Measurements from ENCODE around the gene AOX1. TPM values are rescaled to one million over a fixed set of nuclear protein-coding genes. Genes with fewer than 3 reads are reported as not detected.
A peak's percentile ranks its signal among the peaks of the same experiment; 100 is the strongest.

The AOX1 gene
- total RNA-seq, 1 donor from 2014 or later: 3.6 TPM

DNA sequence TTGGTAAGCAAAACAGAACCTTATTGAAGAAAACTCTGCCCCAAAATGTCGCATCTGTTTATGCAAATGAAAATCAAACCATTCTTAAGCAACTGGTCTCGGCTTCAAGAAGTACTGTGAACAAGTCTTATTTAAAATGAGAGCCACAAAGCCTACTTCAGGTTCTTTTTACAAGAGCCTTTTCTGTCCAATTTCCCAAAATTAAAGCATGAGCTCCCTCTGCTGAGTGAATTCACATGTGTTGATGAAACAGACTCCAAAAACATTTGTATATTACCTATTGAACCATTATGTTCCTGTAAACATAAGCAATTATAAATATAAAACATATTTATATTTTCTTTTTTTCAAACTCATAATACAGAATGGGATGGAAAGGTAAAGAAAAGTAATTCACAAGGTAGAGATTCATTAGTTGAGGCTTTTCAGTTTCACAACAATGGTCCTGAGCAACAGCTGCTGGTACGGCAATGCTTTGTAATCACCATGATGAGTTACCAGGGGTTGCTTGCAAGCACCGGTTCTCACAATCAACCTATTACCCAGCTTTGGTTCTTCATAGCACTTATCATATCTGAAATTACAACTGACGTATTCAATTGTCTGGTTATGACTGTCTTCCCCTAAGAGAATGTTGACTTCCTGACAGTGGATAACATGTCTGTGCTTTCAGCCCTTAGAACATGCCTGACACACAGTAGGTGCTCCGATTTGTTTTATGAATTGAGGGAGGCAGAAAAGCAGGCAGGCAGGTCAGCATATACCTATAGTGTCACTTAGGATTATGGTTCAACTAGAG, 117.5 kb downstream of the AOX1 start:
- DNase-seq: no peak
- intact Hi-C loops (cut with micrococcal nuclease): loop anchor here (5.0 kb wide), 1 partner anchor 126 kb away; no protein-coding TSS in a partner anchor
- TF ChIP-seq, protein P1, sequence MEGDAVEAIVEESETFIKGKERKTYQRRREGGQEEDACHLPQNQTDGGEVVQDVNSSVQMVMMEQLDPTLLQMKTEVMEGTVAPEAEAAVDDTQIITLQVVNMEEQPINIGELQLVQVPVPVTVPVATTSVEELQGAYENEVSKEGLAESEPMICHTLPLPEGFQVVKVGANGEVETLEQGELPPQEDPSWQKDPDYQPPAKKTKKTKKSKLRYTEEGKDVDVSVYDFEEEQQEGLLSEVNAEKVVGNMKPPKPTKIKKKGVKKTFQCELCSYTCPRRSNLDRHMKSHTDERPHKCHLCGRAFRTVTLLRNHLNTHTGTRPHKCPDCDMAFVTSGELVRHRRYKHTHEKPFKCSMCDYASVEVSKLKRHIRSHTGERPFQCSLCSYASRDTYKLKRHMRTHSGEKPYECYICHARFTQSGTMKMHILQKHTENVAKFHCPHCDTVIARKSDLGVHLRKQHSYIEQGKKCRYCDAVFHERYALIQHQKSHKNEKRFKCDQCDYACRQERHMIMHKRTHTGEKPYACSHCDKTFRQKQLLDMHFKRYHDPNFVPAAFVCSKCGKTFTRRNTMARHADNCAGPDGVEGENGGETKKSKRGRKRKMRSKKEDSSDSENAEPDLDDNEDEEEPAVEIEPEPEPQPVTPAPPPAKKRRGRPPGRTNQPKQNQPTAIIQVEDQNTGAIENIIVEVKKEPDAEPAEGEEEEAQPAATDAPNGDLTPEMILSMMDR (IDR thresholded peaks at IDR 0.05; ENCODE audit: borderline replicate concordance): peak; percentile 64
- no peak overlapping the region for H3K4me3 ChIP-seq
- no peaks in the 10 kb centered on the region for H3K27me3 ChIP-seq (ENCODE audit: low read depth)
- H3K9me3 ChIP-seq (replicated peaks): no peaks in the 10 kb centered on the region
- no peak overlapping the region for H3K27ac ChIP-seq (replicated peaks)
- H3K36me3 ChIP-seq: no peaks in the 10 kb centered on the region
- peaks cover 8% of the 10 kb centered on the region for H3K4me1 ChIP-seq

DNA sequence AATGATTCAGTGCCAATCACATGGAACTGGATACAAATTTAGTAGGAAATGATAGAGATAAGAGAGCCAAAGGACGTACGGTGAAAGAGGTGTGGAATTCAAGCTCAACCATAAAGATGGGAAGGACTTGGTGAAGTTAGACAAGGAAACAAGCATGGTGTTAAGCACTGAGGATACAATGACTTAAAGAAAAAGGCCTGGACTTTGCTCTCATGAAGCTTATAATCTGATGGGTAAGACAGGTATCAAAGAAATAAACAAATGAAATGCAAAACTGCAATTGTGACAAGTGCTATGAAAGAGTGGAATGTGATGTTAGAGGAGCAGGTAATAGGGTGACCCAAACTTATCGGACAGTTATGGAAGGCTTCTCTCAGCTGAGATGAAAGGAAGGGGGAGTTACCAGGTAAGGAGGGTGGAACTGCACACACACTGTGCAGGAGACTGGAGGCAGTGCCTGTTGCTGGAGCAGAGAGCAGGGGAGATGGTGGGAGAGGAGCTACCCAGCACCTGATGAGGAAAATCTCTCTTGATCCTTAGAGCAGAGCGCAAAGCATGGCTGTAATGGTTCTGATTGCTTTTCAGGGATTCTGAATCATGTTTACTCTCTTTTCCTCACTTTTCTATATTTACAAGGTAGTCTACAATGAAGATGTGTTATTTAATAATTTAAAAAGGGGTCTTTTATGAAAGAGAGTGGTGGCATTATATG, 118.3 kb downstream of the AOX1 start:
- Histone ChIP-seq H3K36me3 (no peaks in the 10 kb centered on the region), H3K9me3 (replicated peaks) (no peaks in the 10 kb centered on the region)
- intact Hi-C loops (cut with micrococcal nuclease): loop anchor here (5.0 kb wide), 1 partner anchor 127 kb away; no protein-coding TSS in a partner anchor

DNA sequence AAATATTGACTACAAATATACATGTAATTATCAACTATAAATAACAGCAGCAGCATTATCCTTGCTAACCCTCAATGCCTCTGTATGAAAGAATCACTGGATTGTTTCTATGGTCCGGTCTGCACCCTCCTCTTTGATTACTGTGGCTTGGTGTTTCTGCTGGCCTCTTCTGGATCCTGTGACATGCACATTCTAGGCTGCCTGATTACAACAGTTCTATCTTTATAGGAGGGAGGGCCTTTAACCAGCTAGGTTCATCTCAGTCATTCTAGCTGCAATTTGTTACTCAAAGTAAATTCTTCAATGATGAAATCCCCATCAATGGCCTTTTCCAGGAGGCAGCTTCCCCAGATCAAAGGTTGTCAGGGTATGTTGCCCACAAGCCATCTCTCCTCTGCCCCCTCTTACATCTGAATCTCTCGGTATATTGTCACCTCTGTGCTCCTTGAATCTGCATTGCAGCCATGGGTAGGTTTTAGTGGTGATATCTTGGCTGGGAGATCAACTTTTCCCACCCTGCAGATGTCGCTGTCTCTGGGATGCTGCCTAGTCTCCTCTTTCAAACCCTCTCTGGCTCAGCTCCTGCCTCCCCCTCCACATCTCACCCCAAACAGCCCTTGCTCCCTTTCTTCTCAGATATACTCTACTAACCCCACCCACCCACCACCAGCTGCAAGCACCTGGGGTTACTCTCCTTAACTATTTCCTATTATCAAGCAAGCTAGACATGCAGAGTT, 119.7 kb downstream of the AOX1 start:
- H3K9me3 ChIP-seq (replicated peaks): no peaks in the 10 kb centered on the region
- no peaks in the 10 kb centered on the region for H3K36me3 ChIP-seq
- no peak overlapping the region for H3K27ac ChIP-seq (replicated peaks)
- TF ChIP-seq, protein P1 (IDR thresholded peaks at IDR 0.05; ENCODE audit: borderline replicate concordance): no peak
- H3K27me3 ChIP-seq (ENCODE audit: low read depth): no peaks in the 10 kb centered on the region
- peak; percentile 21 for DNase-seq
- no peak overlapping the region for H3K4me3 ChIP-seq
- peaks cover 8% of the 10 kb centered on the region for H3K4me1 ChIP-seq
- intact Hi-C loops (cut with micrococcal nuclease): no loop called here

More for the DNA sequence above, 118.3 kb downstream of the AOX1 start:
- peaks cover 8% of the 10 kb centered on the region for H3K4me1 ChIP-seq
- no peak overlapping the region for H3K4me3 ChIP-seq
- H3K27me3 ChIP-seq (ENCODE audit: low read depth): no peaks in the 10 kb centered on the region
- no peak for DNase-seq
- TF ChIP-seq, protein P1 (IDR thresholded peaks at IDR 0.05; ENCODE audit: borderline replicate concordance): no peak
- no peak overlapping the region for H3K27ac ChIP-seq (replicated peaks)

DNA sequence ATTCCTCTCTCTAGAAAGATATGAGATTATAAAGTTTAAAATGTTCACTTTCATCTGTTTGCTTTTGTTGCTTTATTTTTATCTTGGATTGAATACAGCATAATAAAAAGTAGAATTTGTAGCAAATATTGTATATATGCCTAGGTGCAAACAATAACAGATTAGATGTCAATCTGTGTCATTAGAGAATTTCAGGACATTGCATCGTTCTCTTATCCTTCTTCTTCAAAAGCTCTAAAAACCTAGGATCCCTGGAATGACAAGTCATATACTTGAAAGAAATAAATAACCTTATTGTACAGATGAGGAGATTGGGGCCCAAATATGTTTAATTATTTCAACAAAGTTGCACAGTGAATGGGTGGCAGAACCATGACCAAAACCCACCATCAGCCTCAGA, 123.1 kb downstream of the AOX1 start:
- no peak for DNase-seq
- Histone ChIP-seq H3K4me3 (no peak overlapping the region), H3K27me3 (ENCODE audit: low read depth) (no peaks in the 10 kb centered on the region), H3K27ac (replicated peaks) (no peak overlapping the region), H3K36me3 (no peaks in the 10 kb centered on the region), H3K4me1 (peaks cover 14% of the 10 kb centered on the region), H3K9me3 (replicated peaks) (no peaks in the 10 kb centered on the region)
- TF ChIP-seq, protein P1 (IDR thresholded peaks at IDR 0.05; ENCODE audit: borderline replicate concordance): no peak
- intact Hi-C loops (cut with micrococcal nuclease): no loop called here

DNA sequence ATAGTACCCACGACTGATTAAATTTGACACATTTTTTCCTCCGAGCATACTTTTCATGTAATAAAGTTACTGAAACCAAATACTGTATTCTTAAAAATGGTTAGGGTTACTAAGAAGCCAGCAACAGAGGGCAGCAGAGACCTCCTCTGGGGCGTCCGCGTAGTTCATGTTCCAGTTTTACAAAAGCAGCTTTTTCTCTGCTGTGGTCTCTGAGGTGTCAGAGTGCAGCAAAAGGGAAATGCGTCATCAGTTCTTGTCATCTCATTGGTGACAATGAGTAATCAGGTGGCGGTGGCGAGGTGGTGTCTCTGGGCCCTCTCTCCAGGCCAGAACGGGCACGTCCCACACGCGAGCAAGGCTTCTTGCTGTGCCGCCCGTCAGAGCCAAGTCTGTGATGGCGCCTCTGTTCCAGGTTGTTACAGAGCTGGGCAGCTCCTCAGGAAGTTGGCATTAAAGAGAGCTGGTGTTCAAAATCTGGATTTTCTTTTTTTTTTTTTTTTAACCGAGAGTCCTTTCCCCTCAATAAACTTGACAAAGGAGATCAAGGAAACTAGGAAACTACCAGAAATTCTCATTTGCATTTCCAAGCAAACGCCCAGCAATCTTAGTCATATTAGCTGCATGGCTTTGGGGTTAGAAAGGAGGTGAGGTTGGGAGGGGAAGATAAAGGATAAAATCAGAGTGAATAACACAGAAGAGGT, 127.3 kb downstream of the AOX1 start:
- TF ChIP-seq, protein P1 (IDR thresholded peaks at IDR 0.05; ENCODE audit: borderline replicate concordance): peak; percentile 91
- peak overlapping the region; percentile 58 for H3K4me3 ChIP-seq
- no peaks in the 10 kb centered on the region for H3K9me3 ChIP-seq (replicated peaks)
- no peaks in the 10 kb centered on the region for H3K27me3 ChIP-seq (ENCODE audit: low read depth)
- peak overlapping the region; percentile 62 for H3K27ac ChIP-seq (replicated peaks)
- peak; percentile 78 for DNase-seq
- H3K36me3 ChIP-seq: no peaks in the 10 kb centered on the region
- intact Hi-C loops (cut with micrococcal nuclease): loop anchor here (5.0 kb wide), 1 partner anchor 99 kb away; the partner anchor contains the start of gene BZW1
- peaks cover 6% of the 10 kb centered on the region for H3K4me1 ChIP-seq
